Left ventricle myocardium inferior (tissue), 1 donor: ENCODE data around the gene CFI. TPM values are rescaled to one million over a fixed set of nuclear protein-coding genes. Genes with fewer than 3 reads are reported as not detected.

Experiments used
- DNase-seq: peaks from one replicate; pipeline ENCODE4 v3.0.0-alpha.2; 2020
- H3K27ac ChIP-seq: fragments of 200-600 bp; replicated peaks from 2 replicates; pipeline ENCODE4 v1.8.0; 2021
- H3K27me3 ChIP-seq: fragments of 200-600 bp; 2 replicates; pipeline ENCODE4 v1.8.0; 2021; ENCODE audit warnings: low read depth
- H3K36me3 ChIP-seq: fragments of 200-600 bp; 2 replicates; pipeline ENCODE4 v1.8.0; 2021
- H3K4me1 ChIP-seq: fragments of 200-600 bp; 2 replicates; pipeline ENCODE4 v1.8.0; 2021
- H3K4me3 ChIP-seq: fragments of 200-600 bp; 2 replicates; pipeline ENCODE4 v1.8.0; 2021; ENCODE audit warnings: mild to moderate bottlenecking, moderate library complexity
- H3K9me3 ChIP-seq: fragments of 200-600 bp; replicated peaks from 2 replicates; pipeline ENCODE4 v1.8.0; 2021
- intact Hi-C: fragments of 100-400 bp; cut with micrococcal nuclease; formaldehyde crosslinking; loops from one replicate; pipeline ENCODE4 v1.11.0; 2022
- total RNA-seq: library from RNA; stranded (reverse); fragmentation: NEBNext Ultra II Directional; extraction: Animal tissue kit (Norgen Biotek cat#: 25700); gene quantifications from one replicate; pipeline ENCODE4 v1.2.1, GENCODE V29; 2021
- TF ChIP-seq, protein P1 (sequence below): fragments of 200-600 bp; IDR thresholded peaks from 2 replicates; pipeline ENCODE4 v1.8.0; 2021; ENCODE audit warnings: antibody characterized with exemption, mild to moderate bottlenecking, borderline replicate concordance
- donor health status: DM: no; HTN: yes; CAD: no; lungs with severe emphysema.

CFI gene
- total RNA-seq, 1 donor from 2014 or later: 6.8 TPM

DNA sequence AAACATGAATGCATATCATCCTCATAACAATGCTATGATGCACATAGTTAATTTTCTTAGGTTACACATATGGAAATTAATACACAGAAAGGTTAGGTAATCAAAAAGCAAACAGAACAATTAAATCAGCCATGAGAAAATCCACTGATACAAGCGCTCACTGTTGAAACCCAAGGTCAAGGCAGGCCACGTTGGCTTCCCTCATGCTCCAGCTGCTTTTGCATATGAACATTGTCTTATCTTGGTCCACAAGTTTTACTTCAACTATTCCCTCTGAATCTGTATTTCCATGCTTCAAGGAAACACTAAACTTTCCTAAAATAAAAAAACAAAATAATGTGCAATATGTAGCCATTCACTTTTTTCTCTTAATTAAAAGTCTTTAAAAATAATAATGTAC, 37.4 kb downstream of the CFI start:
- H3K27me3 ChIP-seq: no peaks in the 10 kb centered on the region
- peaks cover 3% of the 10 kb centered on the region for H3K4me1 ChIP-seq
- DNase-seq: peak; percentile 41
- H3K36me3 ChIP-seq: peaks cover 10% of the 10 kb centered on the region
- H3K4me3 ChIP-seq: no peak overlapping the region
- peak overlapping the region; percentile 56 for H3K27ac ChIP-seq
- intact Hi-C loops: no loop called here
- TF ChIP-seq, protein P1, sequence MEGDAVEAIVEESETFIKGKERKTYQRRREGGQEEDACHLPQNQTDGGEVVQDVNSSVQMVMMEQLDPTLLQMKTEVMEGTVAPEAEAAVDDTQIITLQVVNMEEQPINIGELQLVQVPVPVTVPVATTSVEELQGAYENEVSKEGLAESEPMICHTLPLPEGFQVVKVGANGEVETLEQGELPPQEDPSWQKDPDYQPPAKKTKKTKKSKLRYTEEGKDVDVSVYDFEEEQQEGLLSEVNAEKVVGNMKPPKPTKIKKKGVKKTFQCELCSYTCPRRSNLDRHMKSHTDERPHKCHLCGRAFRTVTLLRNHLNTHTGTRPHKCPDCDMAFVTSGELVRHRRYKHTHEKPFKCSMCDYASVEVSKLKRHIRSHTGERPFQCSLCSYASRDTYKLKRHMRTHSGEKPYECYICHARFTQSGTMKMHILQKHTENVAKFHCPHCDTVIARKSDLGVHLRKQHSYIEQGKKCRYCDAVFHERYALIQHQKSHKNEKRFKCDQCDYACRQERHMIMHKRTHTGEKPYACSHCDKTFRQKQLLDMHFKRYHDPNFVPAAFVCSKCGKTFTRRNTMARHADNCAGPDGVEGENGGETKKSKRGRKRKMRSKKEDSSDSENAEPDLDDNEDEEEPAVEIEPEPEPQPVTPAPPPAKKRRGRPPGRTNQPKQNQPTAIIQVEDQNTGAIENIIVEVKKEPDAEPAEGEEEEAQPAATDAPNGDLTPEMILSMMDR: no peak
- no peaks in the 10 kb centered on the region for H3K9me3 ChIP-seq

DNA sequence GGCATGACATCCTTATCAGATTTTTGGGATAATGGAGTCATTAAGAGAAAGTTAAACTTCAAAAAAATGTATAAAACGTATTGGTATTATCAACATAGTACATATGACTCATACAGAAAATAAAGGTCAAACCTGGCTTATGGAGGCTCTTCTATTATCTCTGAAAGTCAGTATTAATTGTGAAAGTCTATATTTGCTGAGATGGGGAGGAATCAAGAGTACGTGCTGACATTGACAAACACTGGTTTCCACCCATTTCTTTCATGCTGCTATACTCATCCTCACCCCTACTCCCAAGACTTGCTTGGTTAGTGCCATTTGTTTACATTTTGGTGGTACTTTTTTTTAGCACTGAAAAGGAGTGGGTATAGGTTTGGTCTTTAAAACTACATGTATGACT, 41.1 kb downstream of the CFI start:
- Histone ChIP-seq H3K9me3 (no peaks in the 10 kb centered on the region), H3K27me3 (no peaks in the 10 kb centered on the region), H3K36me3 (peaks cover 10% of the 10 kb centered on the region), H3K4me3 (no peak overlapping the region), H3K4me1 (no peaks in the 10 kb centered on the region), H3K27ac (no peak overlapping the region)
- no peak for DNase-seq
- TF ChIP-seq, protein P1: no peak
- intact Hi-C loops: no loop called here

DNA sequence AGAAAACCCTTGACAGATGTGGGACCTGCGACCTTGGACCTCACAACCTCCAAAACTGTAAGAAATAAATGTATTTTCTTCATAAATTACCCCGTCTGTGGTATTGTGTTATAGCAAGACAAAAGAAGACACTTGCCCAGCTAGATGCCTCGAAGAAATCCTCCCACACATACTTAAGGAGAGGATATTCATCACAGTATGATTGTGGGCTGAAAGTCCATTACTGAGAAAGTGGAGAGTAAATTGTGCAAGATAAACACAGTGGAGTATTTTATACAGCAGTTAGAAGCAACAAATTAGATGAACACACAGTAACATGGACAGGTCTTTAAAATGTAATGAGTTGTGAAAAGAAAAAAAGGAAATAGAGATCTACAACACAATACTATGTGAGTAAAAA, 46.1 kb downstream of the CFI start:
- intact Hi-C loops: no loop called here
- H3K9me3 ChIP-seq: no peaks in the 10 kb centered on the region
- TF ChIP-seq, protein P1: no peak
- H3K4me1 ChIP-seq: no peaks in the 10 kb centered on the region
- H3K27ac ChIP-seq: no peak overlapping the region
- no peaks in the 10 kb centered on the region for H3K27me3 ChIP-seq
- H3K36me3 ChIP-seq: peaks cover 1% of the 10 kb centered on the region
- no peak for DNase-seq
- H3K4me3 ChIP-seq: no peak overlapping the region

DNA sequence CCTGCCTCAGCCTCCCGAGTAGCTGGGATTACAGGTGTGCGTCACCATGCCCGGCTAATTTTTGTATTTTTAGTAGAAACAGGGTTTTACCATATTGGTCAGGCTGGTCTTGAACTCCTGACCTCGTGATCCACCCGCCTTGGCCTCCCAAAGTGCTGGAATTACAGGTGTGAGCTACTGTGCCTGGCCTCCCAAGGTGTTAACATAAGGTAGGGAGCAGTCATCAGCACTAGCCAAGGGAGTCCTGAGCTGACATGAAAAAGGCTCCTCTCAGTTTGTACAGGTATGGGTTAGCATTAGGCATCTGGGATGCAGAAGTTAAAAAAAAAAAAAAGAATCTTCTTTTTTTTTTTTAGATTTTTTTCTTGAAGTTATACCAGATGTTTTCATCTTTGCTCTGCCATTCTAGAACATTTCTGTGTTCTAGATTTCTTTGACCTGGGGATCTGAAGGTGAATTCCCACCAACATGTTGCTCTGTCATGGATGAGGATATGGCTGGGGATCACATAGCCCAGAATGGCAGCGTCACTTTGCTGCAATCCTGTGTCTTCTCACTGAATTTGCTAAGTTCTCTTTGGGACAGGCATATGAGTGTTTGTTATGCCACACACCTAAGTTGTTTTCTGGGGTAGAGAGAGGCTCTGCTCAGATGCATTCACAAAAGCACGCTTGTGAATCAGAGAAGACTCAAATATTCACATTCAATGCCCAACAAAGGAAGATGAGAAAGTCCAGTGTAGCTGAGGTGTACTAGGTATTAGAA, 47.5 kb downstream of the CFI start:
- H3K27me3 ChIP-seq: no peaks in the 10 kb centered on the region
- intact Hi-C loops: no loop called here
- no peak overlapping the region for H3K27ac ChIP-seq
- no peaks in the 10 kb centered on the region for H3K9me3 ChIP-seq
- TF ChIP-seq, protein P1: no peak
- no peak for DNase-seq
- no peaks in the 10 kb centered on the region for H3K4me1 ChIP-seq
- H3K4me3 ChIP-seq: no peak overlapping the region
- no peaks in the 10 kb centered on the region for H3K36me3 ChIP-seq

DNA sequence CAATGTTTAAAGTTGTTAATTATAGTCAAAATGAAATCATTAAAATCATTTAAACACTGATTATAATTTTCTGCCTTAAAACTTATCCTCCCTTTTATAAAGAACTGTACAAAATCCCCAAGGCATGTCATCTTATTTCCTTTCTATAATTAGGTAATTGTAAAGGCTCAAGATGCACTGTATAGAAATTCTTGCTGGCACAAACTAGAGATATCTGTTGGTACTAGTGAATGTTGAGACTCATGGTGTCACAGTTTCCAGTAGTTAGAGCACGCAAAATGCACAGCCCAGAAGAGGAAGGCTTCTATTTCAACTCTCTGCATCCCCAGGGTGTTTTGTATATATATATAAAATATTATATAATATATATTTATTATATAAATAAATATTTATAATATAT, 49.3 kb downstream of the CFI start:
- H3K36me3 ChIP-seq: no peaks in the 10 kb centered on the region
- H3K27me3 ChIP-seq: no peaks in the 10 kb centered on the region
- TF ChIP-seq, protein P1: no peak
- H3K27ac ChIP-seq: no peak overlapping the region
- no peaks in the 10 kb centered on the region for H3K4me1 ChIP-seq
- intact Hi-C loops: no loop called here
- no peak overlapping the region for H3K4me3 ChIP-seq
- no peak for DNase-seq
- no peaks in the 10 kb centered on the region for H3K9me3 ChIP-seq
